HepG2 (cell line): ENCODE data around the gene MBD3. TPM values are rescaled to one million over a fixed set of nuclear protein-coding genes. Genes with fewer than 3 reads are reported as not detected.
A peak's percentile ranks its signal among the peaks of the same experiment; 100 is the strongest.

Experiments used
- AFF4 ChIP-seq: sonication (generic); formaldehyde crosslinking; IDR thresholded peaks from 2 replicates; pipeline ENCODE4 v1.4.0; 2020; ENCODE audit warnings: missing genetic modification reagents
- KDM6A ChIP-seq: IDR thresholded peaks from 2 replicates; pipeline ENCODE4 v1.6.1; 2016; ENCODE audit warnings: low read depth
- RAD21 ChIP-seq: fragments of 450-650 bp; formaldehyde crosslinking; IDR thresholded peaks from 2 replicates; pipeline ENCODE4 v1.5.0; 2020; ENCODE audit warnings: mild to moderate bottlenecking
- SNAI1 ChIP-seq: sonication (generic); formaldehyde crosslinking; IDR thresholded peaks from 2 replicates; pipeline ENCODE4 v1.5.0; 2020; ENCODE audit warnings: mild to moderate bottlenecking, missing genetic modification reagents, borderline replicate concordance
- SNAPC4 ChIP-seq: sonication (generic); formaldehyde crosslinking; IDR thresholded peaks from 2 replicates; pipeline ENCODE4 v1.4.0; 2020; ENCODE audit warnings: mild to moderate bottlenecking, missing genetic modification reagents
- ZIK1 ChIP-seq: sonication (generic); formaldehyde crosslinking; IDR thresholded peaks from 2 replicates; pipeline ENCODE4 v1.5.0; 2020; ENCODE audit warnings: mild to moderate bottlenecking, low read depth, missing genetic modification reagents, borderline replicate concordance
- ZMAT3 ChIP-seq: sonication (generic); formaldehyde crosslinking; conservative IDR thresholded peaks from 2 replicates; pipeline ENCODE4 v1.7.0; 2021; ENCODE audit warnings: missing genetic modification reagents
- ZNF142 ChIP-seq: sonication (generic); formaldehyde crosslinking; IDR thresholded peaks from 2 replicates; pipeline ENCODE4 v1.4.0; 2020; ENCODE audit warnings: missing genetic modification reagents
- ZNF710 ChIP-seq: sonication (generic); formaldehyde crosslinking; IDR thresholded peaks from 2 replicates; pipeline ENCODE4 v1.5.0; 2020; ENCODE audit warnings: mild to moderate bottlenecking, missing genetic modification reagents, borderline replicate concordance
- ZZZ3 ChIP-seq: sonication (generic); formaldehyde crosslinking; IDR thresholded peaks from 2 replicates; pipeline ENCODE4 v1.4.0; 2020; ENCODE audit warnings: missing genetic modification reagents, mild to moderate bottlenecking, borderline replicate concordance
- polyA plus RNA-seq, 8 experiments: library from polyadenylated mRNA; depleted of rRNA in 3 of 8; stranded (reverse) in 7 of 8; unstranded in 1 of 8; fragments of >200 nt; fragmentation: Illumina TruSeq in 4 of 8; extraction: Trizol in 4 of 8; gene quantifications; 2 replicates each; pipeline versions ENCODE4 v1.2.1 to v1.2.3, GENCODE V29; 2011 to 2016; ENCODE audit warnings: low read depth in 4 of 8, missing spikeins in 1 of 8, mixed read lengths in 1 of 8; ENCODE audit not compliant: insufficient read depth in 1 of 8
- total RNA-seq, 5 experiments: library from RNA; depleted of rRNA; stranded (reverse); fragments of >200 nt; fragmentation: Illumina TruSeq; extraction: Trizol; gene quantifications; 2 replicates each; pipeline ENCODE4 v1.2.3, GENCODE V29; 2016; ENCODE audit warnings: low read depth in 1 of 5

MBD3 gene
- total and polyA plus RNA-seq, 2 of the 13 experiments (the other 11 are each of a cell fraction or from before 2014, with no cell fraction given): 21.2 to 76.9 TPM

GRCh38 chr19:1568320-1569019 is 24.2 kb downstream of the MBD3 start, which contains the start of gene MEX3D (continued):
- TF ChIP-seq AFF4 (CRISPR knock-in tag) (no peak), ZNF710 (no peak), RAD21 (CRISPR knock-in tag) (no peak), SNAI1 (CRISPR knock-in tag) (0 out of 2 replicates have a peak, but pooled peaks have one; percentile 45), SNAPC4 (CRISPR knock-in tag) (0 out of 2 replicates have a peak, but pooled peaks have one; percentile 40), KDM6A (no peak), ZNF142 (peak; percentile 90; the same call in 1 of the 2 replicates), ZIK1 (CRISPR knock-in tag) (peak; percentile 63; the same call in 1 of the 2 replicates), ZMAT3 (CRISPR knock-in tag) (no peak; the same call in 1 of the 2 replicates), ZZZ3 (CRISPR knock-in tag) (no peak)
